Choroid plexus epithelial cell (primary cell): Measurements from ENCODE around the gene LEKR1.
"Not testable (repeated sequence)": the region's sequence is repeated elsewhere in the genome, so short reads cannot be mapped to it uniquely, and the experiment has no call there.

Experiments
- DNase-seq: peaks from one replicate; pipeline ENCODE4 v3.0.0-alpha.2; 2010; ENCODE audit warnings: low read depth
- H3K4me3 ChIP-seq: 2 replicates; pipeline ENCODE4 v1.5.1; 2011; ENCODE audit warnings: low read depth, mild to moderate bottlenecking, control low read depth, low read length, moderate library complexity
- TF ChIP-seq, protein P1 (sequence below): conservative IDR thresholded peaks from 2 replicates; pipeline ENCODE4 v1.5.1; 2011; ENCODE audit warnings: low read depth, mild to moderate bottlenecking, control low read depth, inconsistent platforms, low read length, moderate library complexity

The LEKR1 gene

DNA sequence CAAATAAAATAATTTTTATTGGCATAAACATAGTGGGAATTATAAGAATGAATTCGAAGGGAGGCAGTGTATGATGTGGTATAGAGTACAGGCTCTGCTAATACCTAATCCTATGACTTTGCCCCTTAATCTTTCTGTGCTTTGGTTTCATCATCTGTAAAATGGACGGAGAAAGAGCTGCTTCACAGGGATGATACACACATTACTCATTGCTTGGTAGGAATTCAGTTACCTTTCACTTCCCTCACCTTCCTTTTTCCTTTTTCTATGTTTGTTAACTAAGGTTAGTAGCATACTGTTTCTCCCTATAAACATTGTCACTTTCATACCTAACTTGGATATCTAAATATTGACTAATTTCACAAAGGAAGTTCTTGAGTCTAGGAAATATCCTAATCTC lies 36.2 kb downstream of the LEKR1 start:
- no peak overlapping the region for H3K4me3 ChIP-seq
- TF ChIP-seq, protein P1, sequence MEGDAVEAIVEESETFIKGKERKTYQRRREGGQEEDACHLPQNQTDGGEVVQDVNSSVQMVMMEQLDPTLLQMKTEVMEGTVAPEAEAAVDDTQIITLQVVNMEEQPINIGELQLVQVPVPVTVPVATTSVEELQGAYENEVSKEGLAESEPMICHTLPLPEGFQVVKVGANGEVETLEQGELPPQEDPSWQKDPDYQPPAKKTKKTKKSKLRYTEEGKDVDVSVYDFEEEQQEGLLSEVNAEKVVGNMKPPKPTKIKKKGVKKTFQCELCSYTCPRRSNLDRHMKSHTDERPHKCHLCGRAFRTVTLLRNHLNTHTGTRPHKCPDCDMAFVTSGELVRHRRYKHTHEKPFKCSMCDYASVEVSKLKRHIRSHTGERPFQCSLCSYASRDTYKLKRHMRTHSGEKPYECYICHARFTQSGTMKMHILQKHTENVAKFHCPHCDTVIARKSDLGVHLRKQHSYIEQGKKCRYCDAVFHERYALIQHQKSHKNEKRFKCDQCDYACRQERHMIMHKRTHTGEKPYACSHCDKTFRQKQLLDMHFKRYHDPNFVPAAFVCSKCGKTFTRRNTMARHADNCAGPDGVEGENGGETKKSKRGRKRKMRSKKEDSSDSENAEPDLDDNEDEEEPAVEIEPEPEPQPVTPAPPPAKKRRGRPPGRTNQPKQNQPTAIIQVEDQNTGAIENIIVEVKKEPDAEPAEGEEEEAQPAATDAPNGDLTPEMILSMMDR: no peak
- no peak for DNase-seq

DNA sequence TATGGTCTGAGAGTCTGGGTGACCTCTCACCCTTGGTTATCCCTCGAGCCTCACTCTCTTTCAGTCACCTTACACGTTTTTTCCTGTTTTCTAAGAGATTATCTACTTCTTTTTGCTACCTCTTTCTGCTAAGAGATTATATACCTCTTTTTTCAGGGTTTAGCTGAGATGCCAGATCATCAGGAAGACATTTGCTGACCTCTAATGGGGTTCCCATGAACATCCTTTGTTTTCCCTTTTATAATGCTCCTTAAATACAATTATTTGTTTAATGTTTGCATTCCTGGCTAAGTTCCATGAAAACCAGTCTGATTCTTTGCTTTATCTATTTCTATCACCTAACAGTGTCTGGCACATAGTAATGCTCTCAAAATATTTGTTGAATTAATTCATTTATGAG lies 39.6 kb downstream of the LEKR1 start:
- TF ChIP-seq, protein P1: peak; percentile 15
- peak; percentile 38 for DNase-seq
- no peak overlapping the region for H3K4me3 ChIP-seq

DNA sequence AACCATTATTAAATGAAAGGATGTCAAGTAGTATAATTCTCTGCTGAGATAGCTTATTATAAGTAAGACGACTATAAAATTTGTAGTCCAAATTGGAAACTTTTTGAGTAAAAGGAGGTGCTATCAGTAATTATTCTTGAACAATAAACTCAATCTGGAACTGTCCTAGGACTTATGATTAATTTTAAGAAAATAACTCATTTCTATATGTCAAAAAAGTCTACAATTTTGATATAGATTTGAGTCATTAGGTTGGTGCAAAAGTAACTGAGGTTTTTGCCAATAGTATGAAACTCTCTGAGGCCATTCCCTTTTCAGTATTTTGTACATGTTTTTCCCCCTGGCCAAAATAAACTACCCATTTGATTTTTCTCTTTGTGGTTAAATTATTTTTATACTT lies 41.0 kb downstream of the LEKR1 start:
- H3K4me3 ChIP-seq: no peak overlapping the region
- no peak for DNase-seq
- TF ChIP-seq, protein P1: no peak

DNA sequence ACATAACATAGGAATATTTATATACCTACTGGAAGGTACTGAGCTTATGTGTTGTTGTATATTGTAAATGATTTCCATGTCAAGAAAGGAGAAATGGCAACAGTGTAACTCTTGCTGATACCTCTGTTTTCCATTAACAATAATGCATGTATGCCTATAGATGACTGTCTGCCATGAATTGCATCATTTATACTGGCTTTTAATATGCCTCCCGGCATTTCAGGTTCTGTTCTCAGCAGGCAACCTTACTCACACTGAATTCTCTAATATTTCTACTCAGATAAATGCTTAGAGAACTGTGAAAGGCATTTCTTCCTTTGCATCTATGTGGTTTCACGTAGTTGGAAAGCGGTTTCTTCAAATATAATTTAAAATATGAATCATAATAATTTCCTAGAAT lies 41.8 kb downstream of the LEKR1 start:
- DNase-seq: no peak
- H3K4me3 ChIP-seq: no peak overlapping the region
- TF ChIP-seq, protein P1: no peak

DNA sequence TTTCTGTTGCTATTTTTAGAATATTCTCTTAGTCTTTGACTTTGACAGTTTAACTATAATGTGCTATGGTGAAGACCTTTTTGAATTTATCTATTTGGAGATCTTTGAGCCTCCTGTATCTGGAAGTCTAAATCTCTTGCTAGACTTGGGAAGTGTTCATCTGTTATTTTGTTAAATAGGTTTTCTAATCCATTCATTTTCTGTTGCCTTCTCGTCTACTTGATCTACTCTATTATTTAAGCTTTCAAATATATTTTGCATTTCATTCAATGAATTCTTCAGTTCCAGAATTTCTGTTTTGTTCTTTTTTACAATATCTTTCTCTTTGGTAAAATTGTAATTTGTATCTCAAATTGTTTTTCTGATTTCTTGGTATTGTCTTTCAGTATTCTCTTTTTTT lies 47.8 kb downstream of the LEKR1 start:
- no peak overlapping the region for H3K4me3 ChIP-seq
- TF ChIP-seq, protein P1: no peak
- DNase-seq: no peak

DNA sequence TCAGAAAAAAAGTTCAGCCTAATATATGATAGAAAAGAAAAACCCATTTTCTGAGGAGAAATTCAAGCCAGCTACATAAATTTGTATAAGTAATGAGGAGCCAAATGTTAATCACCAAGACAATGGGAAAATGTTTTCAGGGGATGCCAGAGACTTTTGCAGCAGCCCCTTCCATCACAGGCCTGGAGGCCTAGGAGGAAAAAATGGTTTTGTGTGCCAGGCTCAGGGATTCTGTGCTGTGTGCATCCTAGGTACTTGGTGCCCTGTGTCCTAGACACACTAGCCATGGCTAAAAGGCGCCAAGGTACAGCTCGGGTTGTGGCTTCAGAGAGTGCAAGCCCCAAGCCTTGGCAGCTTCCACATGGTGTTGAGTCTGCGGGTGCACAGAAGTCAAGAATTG lies 53.3 kb downstream of the LEKR1 start:
- DNase-seq, H3K4me3 ChIP-seq: not testable (repeated sequence)

DNA sequence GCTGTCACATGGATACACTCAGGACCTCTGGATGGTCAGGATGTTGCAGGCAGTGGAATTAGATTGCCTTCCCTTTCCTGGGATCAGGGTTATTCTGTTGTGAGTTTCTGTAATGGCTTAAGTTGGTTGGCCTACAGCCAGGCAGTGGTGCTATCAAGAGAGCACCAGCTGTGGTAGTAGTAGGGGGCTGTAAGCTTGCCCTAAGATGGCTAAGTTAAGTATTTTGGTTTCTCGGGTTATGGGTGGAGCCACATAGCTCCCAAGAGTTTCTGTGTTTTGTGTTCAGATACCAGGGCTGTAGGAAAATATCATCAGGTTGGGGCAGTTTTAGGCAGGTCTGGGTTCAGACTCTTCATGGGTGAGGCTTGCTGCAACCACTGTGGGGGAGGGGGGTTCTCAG lies 59.6 kb downstream of the LEKR1 start:
- no peak overlapping the region for H3K4me3 ChIP-seq
- no peak for DNase-seq
- TF ChIP-seq, protein P1: no peak

DNA sequence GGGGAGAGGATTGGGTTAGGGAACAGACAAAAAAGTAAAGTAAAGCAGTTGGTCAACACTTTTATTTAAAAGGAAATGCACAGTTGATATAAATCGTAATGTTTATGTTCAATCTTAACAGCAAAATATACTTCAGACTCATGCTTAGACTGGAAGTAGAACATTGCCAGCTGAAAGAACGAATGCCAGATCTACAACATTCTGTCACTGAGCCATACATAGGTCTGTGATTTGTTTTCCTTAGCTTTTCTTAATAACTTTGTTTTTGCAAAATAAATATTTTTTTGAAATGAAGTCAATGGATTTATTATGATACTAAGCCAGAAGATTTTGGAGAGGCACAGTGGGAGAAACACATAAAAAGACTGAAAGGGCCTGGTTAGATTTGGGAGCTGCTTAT lies 62.0 kb downstream of the LEKR1 start:
- no peak overlapping the region for H3K4me3 ChIP-seq
- DNase-seq: no peak
- TF ChIP-seq, protein P1: no peak
